Neural cell (in vitro differentiated cells): ENCODE measurements around the gene POLR2L. TPM values are rescaled to one million over a fixed set of nuclear protein-coding genes. Genes with fewer than 3 reads are reported as not detected.
A peak's percentile ranks its signal among the peaks of the same experiment; 100 is the strongest.

Source experiments
- H2AFZ ChIP-seq: fragments of 200-600, 300-800 bp; sonication (generic), shearing (Covaris generic); 2 replicates; pipeline ENCODE4 v1.6.0; 2014; ENCODE audit warnings: low read depth, mild to moderate bottlenecking, antibody characterized with exemption, low read length, moderate library complexity
- H3F3A ChIP-seq: fragments of 200-600 bp; shearing (Covaris generic); 2 replicates; pipeline ENCODE4 v1.6.1; 2016; ENCODE audit warnings: mild to moderate bottlenecking, moderate library complexity, mixed read lengths, antibody characterized with exemption, low read length; ENCODE audit not compliant: insufficient read depth, poor library complexity, severe bottlenecking
- H3K27ac ChIP-seq: fragments of 200-600, 300-800 bp; sonication (generic), shearing (Covaris generic); 2 replicates; pipeline ENCODE4 v1.5.1; 2014; ENCODE audit warnings: mild to moderate bottlenecking, low read length, moderate library complexity
- H3K27me3 ChIP-seq: fragments of 300-800, 200-600 bp; sonication (generic), shearing (Covaris generic); 2 replicates; pipeline ENCODE4 v1.6.0; 2014; ENCODE audit warnings: mild to moderate bottlenecking, low read depth, low read length, moderate library complexity; ENCODE audit not compliant: insufficient read depth
- H3K36me3 ChIP-seq: fragments of 300-800, 200-600 bp; sonication (generic), shearing (Covaris generic); 2 replicates; pipeline ENCODE4 v1.5.1; 2014; ENCODE audit warnings: mild to moderate bottlenecking, antibody characterized with exemption, low read length, moderate library complexity; ENCODE audit not compliant: insufficient read depth
- H3K4me2 ChIP-seq: fragments of 300-800, 200-600 bp; sonication (generic), shearing (Covaris generic); 2 replicates; pipeline ENCODE4 v1.6.0; 2014; ENCODE audit warnings: mild to moderate bottlenecking, low read length
- H3K4me3 ChIP-seq: fragments of 300-800, 200-600 bp; sonication (generic), shearing (Covaris generic); 2 replicates; pipeline ENCODE4 v1.5.1; 2014; ENCODE audit warnings: mild to moderate bottlenecking, low read length, moderate library complexity
- H3K79me2 ChIP-seq: fragments of 200-600 bp; shearing (Covaris generic); replicated peaks from 2 replicates; pipeline ENCODE4 v1.6.0; 2014; ENCODE audit warnings: mild to moderate bottlenecking, low read length, moderate library complexity; ENCODE audit not compliant: insufficient read depth
- H3K9ac ChIP-seq: fragments of 300-800, 200-600 bp; sonication (generic), shearing (Covaris generic); 2 replicates; pipeline ENCODE4 v1.6.1; 2016; ENCODE audit warnings: mild to moderate bottlenecking, low read length, mixed read lengths
- H3K9me2 ChIP-seq: fragments of 200-600 bp; shearing (Covaris generic); 2 replicates; pipeline ENCODE4 v1.6.1; 2016; ENCODE audit warnings: mild to moderate bottlenecking, low read length, mixed read lengths; ENCODE audit not compliant: insufficient read depth
- H3K9me3 ChIP-seq: fragments of 200-600, 300-800 bp; sonication (generic), shearing (Covaris generic); 2 replicates; pipeline ENCODE4 v1.6.1; 2016; ENCODE audit warnings: mild to moderate bottlenecking, mixed run types, low read length, moderate library complexity, mixed read lengths
- H4K20me1 ChIP-seq: fragments of 200-600 bp; shearing (Covaris generic); 2 replicates; pipeline ENCODE4 v1.6.1; 2016; ENCODE audit warnings: mild to moderate bottlenecking, mixed run types; ENCODE audit not compliant: insufficient read depth
- EP300 ChIP-seq: fragments of 450-650 bp; conservative IDR thresholded peaks from 2 replicates; pipeline ENCODE4 v1.6.1; 2014; ENCODE audit warnings: antibody characterized with exemption, mild to moderate bottlenecking, moderate library complexity; ENCODE audit not compliant: poor library complexity, severe bottlenecking
- EZH2 ChIP-seq: fragments of 200-600, 300-800 bp; shearing (Covaris generic), sonication (generic); IDR thresholded peaks from 2 replicates; pipeline ENCODE4 v1.6.1; 2014; ENCODE audit warnings: antibody characterized with exemption, low read length, borderline replicate concordance, mild to moderate bottlenecking; ENCODE audit not compliant: insufficient read depth, poor library complexity, severe bottlenecking
- MXI1 ChIP-seq: fragments of 450-650 bp; conservative IDR thresholded peaks from 2 replicates; pipeline ENCODE4 v1.6.1; 2014; ENCODE audit warnings: antibody characterized with exemption, mild to moderate bottlenecking; ENCODE audit not compliant: poor library complexity, severe bottlenecking
- POLR2AphosphoS5 ChIP-seq: IDR thresholded peaks from 2 replicates; pipeline ENCODE4 v1.6.1; 2012
- RAD21 ChIP-seq: fragments of 450-650 bp; conservative IDR thresholded peaks from 2 replicates; pipeline ENCODE4 v1.6.1; 2014; ENCODE audit warnings: antibody characterized with exemption, mild to moderate bottlenecking, moderate library complexity
- SMC3 ChIP-seq: fragments of 450-650 bp; conservative IDR thresholded peaks from 2 replicates; pipeline ENCODE4 v1.6.1; 2014; ENCODE audit warnings: antibody characterized with exemption, mild to moderate bottlenecking, moderate library complexity; ENCODE audit not compliant: poor library complexity
- TAF1 ChIP-seq: IDR thresholded peaks from 2 replicates; pipeline ENCODE4 v1.6.1; 2012; ENCODE audit warnings: low read depth
- polyA plus RNA-seq: library from polyadenylated mRNA; depleted of rRNA; stranded (reverse); fragments of >200 nt; gene quantifications from 2 replicates; pipeline ENCODE4 v1.2.3, GENCODE V29; 2014
- TF ChIP-seq, protein P1 (sequence below): fragments of 450-650 bp; IDR thresholded peaks from 2 replicates; pipeline ENCODE4 v1.5.1; 2014; ENCODE audit warnings: antibody characterized with exemption, mild to moderate bottlenecking, moderate library complexity; ENCODE audit not compliant: poor library complexity, severe bottlenecking
- TF ChIP-seq, protein P2 (sequence below): IDR thresholded peaks from 2 replicates; pipeline ENCODE4 v1.6.1; 2012; ENCODE audit warnings: borderline replicate concordance

POLR2L gene
- polyA plus RNA-seq, 1 donor from 2014 or later: 62.3 TPM

DNA sequence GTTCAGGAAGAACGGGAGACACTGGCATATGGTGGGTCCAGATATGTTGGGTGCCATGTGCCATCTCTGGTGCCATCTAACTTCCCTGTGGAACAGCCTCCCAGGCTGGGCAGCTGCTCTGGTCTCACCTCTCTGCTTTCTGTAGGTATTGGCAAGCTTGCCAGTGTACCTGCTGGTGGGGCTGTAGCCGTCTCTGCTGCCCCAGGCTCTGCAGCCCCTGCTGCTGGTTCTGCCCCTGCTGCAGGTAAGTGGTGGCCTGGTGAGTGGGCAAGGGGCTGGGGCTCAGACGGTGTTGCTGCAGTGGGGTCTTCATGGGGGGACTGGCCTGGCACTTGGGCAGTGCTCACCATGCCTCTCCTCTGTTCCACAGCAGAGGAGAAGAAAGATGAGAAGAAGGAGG, 29.9 kb downstream of the POLR2L start:
- TF ChIP-seq EP300: no peak
- TF ChIP-seq TAF1: no peak
- TF ChIP-seq SMC3: no peak
- no peak for TF ChIP-seq EZH2
- no peak for TF ChIP-seq MXI1
- no peak for TF ChIP-seq POLR2AphosphoS5
- TF ChIP-seq RAD21: no peak
- TF ChIP-seq, protein P1, sequence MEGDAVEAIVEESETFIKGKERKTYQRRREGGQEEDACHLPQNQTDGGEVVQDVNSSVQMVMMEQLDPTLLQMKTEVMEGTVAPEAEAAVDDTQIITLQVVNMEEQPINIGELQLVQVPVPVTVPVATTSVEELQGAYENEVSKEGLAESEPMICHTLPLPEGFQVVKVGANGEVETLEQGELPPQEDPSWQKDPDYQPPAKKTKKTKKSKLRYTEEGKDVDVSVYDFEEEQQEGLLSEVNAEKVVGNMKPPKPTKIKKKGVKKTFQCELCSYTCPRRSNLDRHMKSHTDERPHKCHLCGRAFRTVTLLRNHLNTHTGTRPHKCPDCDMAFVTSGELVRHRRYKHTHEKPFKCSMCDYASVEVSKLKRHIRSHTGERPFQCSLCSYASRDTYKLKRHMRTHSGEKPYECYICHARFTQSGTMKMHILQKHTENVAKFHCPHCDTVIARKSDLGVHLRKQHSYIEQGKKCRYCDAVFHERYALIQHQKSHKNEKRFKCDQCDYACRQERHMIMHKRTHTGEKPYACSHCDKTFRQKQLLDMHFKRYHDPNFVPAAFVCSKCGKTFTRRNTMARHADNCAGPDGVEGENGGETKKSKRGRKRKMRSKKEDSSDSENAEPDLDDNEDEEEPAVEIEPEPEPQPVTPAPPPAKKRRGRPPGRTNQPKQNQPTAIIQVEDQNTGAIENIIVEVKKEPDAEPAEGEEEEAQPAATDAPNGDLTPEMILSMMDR: no peak
- TF ChIP-seq, protein P2, sequence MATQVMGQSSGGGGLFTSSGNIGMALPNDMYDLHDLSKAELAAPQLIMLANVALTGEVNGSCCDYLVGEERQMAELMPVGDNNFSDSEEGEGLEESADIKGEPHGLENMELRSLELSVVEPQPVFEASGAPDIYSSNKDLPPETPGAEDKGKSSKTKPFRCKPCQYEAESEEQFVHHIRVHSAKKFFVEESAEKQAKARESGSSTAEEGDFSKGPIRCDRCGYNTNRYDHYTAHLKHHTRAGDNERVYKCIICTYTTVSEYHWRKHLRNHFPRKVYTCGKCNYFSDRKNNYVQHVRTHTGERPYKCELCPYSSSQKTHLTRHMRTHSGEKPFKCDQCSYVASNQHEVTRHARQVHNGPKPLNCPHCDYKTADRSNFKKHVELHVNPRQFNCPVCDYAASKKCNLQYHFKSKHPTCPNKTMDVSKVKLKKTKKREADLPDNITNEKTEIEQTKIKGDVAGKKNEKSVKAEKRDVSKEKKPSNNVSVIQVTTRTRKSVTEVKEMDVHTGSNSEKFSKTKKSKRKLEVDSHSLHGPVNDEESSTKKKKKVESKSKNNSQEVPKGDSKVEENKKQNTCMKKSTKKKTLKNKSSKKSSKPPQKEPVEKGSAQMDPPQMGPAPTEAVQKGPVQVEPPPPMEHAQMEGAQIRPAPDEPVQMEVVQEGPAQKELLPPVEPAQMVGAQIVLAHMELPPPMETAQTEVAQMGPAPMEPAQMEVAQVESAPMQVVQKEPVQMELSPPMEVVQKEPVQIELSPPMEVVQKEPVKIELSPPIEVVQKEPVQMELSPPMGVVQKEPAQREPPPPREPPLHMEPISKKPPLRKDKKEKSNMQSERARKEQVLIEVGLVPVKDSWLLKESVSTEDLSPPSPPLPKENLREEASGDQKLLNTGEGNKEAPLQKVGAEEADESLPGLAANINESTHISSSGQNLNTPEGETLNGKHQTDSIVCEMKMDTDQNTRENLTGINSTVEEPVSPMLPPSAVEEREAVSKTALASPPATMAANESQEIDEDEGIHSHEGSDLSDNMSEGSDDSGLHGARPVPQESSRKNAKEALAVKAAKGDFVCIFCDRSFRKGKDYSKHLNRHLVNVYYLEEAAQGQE: no peak
- no peaks in the 10 kb centered on the region for H3F3A ChIP-seq
- H3K79me2 ChIP-seq: peaks cover 20% of the 10 kb centered on the region

DNA sequence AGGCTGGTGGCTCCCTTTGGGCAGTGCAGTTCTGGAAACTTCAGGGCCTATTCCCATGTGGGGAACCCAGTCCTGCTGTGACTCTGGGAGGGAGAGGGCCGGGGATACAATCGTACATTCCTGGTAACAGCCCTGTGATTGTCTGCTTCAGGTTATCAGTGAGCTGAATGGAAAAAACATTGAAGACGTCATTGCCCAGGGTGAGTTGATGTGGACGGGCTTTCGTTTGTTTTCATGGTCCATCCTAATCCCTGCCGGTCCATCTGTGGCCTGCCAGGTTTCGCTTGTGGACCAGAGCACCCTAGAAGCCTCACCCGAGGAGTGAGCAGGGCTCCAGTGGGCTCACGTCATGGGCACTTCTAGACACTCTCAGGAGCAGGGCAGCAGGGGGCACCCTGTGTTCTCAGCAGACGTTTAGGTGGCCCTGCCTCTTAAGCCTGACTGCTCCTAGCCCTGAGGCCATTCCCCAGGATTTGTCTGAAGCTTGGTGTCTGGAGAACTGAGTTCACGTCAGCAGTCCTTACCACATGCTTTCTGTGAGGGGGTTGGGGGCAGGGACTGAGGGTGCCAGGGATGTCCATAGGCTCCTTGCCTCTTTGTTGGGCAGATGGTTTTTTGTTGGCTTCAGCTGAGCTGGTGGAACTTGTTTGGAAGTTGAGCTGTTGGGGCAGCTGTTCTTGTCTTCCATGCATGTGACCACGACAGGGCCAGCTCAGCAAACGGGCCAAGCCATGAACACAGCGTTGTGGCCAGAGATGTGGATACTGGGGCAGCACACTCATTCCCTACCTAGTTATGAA, 30.7 kb downstream of the POLR2L start:
- Histone ChIP-seq H2AFZ (no peak overlapping the region), H3K4me3 (peak overlapping the region; percentile 90), H3K27ac (no peak overlapping the region), H3F3A (no peaks in the 10 kb centered on the region), H3K36me3 (no peaks in the 10 kb centered on the region), H4K20me1 (no peaks in the 10 kb centered on the region), H3K4me2 (no peak overlapping the region), H3K79me2 (peaks cover 20% of the 10 kb centered on the region), H3K9me3 (no peaks in the 10 kb centered on the region), H3K9me2 (no peaks in the 10 kb centered on the region), H3K27me3 (no peaks in the 10 kb centered on the region), H3K9ac (no peak overlapping the region)
- TF ChIP-seq EZH2 (no peak), RAD21 (no peak), TAF1 (no peak)
- TF ChIP-seq, protein P1: no peak

More for the DNA sequence above, 29.9 kb downstream of the POLR2L start:
- no peaks in the 10 kb centered on the region for H3K27me3 ChIP-seq
- H2AFZ ChIP-seq: no peak overlapping the region
- H3K9ac ChIP-seq: no peak overlapping the region
- H3K9me2 ChIP-seq: no peaks in the 10 kb centered on the region
- no peak overlapping the region for H3K4me3 ChIP-seq
- H4K20me1 ChIP-seq: no peaks in the 10 kb centered on the region
- no peak overlapping the region for H3K27ac ChIP-seq
- no peaks in the 10 kb centered on the region for H3K9me3 ChIP-seq
- H3K36me3 ChIP-seq: no peaks in the 10 kb centered on the region
- no peak overlapping the region for H3K4me2 ChIP-seq
